Measurements from ENCODE around the gene C4BPA.

Gene C4BPA

GRCh38 chr1:207103892-207104373 is at the start of gene C4BPA:
TSS of gene C4BPA (plus strand) at chr1:207104233. CDS start at chr1:207113026, 8,793 bp downstream.
- DNase-seq (ENCODE audit: extremely low read depth in 1 of 2, low read depth in 1 of 2), result no peak

GRCh38 chr1:207054491-207054890 is 49.5 kb upstream of the C4BPA start:
- no peak for DNase-seq (ENCODE audit: extremely low read depth in 1 of 2, low read depth in 1 of 2)

- DNase-seq (ENCODE audit: extremely low read depth in 1 of 2, low read depth in 1 of 2), result no peak
Observed at GRCh38 chr1:207055386-207056001, 48.5 kb upstream of the C4BPA start.

DNA sequence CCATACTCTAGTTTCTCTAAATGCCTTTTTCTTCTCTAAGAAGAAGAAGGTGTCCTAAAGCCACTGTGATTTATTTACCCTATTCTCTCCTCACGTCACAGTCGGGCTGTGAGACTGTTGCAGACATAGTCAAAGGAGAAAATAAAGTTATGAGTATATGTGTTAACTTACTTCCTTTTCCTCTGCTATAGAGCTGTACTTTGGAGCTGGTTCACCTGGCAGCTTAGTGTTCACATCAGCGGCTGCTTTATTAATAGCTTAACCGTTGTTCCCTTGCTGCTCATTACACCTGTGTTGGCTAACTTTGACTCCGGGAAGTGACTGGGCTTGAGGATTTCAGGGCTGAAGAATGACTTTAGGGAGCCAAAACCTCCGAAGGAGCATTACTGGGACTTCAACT is 47.4 kb upstream of the C4BPA start:
- no peak for DNase-seq (ENCODE audit: extremely low read depth in 1 of 2, low read depth in 1 of 2)

DNA sequence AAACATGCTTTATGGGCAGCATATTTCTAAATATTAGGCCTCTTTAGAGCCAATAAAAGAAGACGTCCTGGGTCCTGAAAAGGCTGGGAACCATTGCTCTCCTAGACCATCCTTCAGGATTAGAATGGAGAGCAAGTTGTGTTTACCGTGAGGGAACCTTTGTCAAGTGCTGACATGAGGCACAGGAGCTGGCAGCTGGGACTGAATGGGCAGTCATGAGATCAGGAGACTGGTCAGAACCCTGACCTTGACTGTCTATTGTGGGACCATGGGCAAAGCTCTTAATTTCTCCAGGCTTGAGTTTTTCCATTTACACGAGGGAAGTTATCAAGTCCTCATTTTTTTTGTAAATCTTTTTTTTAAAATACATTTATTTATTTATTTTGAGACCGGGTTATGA is 45.8 kb upstream of the C4BPA start:
- no peak for DNase-seq (ENCODE audit: extremely low read depth in 1 of 2, low read depth in 1 of 2)

DNA sequence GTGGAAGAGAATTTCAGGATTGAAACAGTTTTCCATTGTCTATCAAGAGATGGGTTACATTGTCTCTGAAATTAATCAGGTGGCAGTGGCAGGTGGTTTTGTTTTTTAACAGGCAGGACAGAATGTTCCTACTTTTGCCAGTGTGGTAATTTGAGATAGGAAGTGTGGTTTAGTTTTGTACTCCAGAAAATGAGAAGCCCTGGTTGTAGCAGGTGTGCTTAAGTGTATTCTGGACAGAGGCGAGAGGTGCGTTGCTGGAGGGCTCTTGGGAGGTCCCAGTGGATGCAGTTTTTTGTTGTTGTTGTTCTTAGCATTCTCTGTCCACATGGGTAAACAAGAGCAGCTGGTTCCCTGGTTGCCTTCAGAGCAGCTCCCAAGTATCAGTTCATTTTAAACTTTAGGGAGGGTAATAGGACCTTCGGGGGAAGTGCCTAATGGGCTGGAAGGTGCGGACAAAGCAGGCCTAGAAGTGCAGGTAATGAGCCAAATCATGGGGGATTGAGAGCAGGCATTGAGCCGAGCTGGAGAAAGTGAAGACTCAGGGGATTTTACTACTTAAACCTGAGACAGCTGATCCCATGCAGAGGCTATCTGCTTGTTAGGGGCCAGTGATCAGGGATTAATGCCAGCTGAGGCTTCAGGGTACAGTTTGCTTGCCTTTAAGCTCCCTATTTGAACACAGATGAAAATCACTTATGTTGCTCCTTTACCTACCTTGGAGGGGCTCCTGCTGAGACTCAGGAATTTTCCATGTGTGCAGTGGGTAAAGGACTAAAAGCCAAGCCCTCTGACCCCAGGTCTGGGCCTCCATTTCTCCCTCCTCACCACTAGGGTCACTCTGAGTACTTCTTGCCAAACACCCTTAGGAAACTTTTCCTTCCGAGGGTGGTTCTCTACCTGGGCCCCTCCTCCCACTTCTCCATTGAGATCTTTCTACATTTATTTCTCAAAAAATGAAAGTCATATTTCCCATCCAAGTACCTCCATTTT is 44.9 kb upstream of the C4BPA start:
- no peak for DNase-seq (ENCODE audit: extremely low read depth in 1 of 2, low read depth in 1 of 2)

- DNase-seq (ENCODE audit: extremely low read depth in 1 of 2, low read depth in 1 of 2), result no peak
Observed at GRCh38 chr1:207059881-207060280, 44.2 kb upstream of the C4BPA start.

- no peak for DNase-seq (ENCODE audit: extremely low read depth in 1 of 2, low read depth in 1 of 2)
Observed at GRCh38 chr1:207060596-207060995, 43.4 kb upstream of the C4BPA start.

DNA sequence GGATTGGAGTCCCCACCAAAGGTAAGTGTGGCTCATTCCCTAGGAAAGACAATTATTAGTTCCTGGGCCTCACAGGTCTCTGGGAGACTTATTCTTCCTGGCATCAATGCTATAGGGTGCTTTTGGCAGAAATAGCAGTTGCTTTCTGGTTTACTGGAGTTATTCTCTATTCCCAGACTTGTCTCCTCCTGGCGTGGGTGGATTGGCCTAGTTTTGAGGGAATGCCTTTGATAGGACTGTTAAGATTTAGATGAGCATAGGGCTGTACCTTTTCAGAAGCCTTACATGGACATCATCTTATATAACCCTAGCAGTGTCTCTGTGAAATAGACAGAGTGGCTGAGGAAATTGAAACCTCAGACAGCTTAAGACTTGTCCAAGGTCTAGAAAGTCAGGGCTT is 42.0 kb upstream of the C4BPA start:
- DNase-seq (ENCODE audit: extremely low read depth in 1 of 2, low read depth in 1 of 2), result no peak

DNA sequence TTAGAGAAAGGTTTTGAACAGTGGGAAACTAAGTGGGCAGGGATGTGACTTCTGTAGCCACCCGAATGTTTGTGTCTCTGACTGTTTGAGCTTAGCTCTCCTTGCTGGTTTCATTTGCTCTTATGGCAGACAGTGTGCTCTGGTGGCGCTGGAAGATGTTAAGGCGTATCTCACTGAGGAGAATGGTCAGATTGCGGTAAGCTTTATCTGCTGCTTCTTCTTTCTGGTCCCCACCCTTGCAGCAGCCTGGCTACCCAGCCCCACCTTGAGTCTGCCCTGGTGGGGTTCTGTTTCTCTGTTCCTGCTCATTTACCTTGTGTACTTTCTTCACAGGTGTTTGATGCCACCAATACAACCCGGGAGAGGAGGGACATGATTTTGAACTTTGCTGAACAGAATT is 41.0 kb upstream of the C4BPA start:
- no peak for DNase-seq (ENCODE audit: extremely low read depth in 1 of 2, low read depth in 1 of 2)

GRCh38 chr1:207064561-207064960 is 39.5 kb upstream of the C4BPA start:
- DNase-seq (ENCODE audit: extremely low read depth in 1 of 2, low read depth in 1 of 2), result no peak

DNA sequence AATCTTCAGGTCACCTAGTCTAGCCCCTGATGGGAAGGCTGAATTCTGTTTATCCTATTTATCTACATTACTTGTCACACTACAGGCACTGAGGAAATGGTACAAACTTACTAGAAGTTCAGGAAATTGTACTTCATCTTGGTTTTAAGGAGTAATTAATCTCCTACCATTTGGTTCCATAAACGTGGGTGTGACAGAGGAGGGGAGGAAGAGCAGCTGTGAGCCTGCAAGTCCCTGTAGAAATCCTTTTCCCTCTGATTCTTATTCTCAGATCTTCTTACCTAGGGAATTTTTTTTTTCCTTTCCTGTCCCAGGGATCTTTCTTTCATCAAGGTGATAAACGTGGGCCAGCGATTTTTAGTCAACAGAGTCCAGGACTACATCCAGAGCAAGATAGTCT is 36.8 kb upstream of the C4BPA start:
- DNase-seq (ENCODE audit: extremely low read depth in 1 of 2, low read depth in 1 of 2), result no peak

DNA sequence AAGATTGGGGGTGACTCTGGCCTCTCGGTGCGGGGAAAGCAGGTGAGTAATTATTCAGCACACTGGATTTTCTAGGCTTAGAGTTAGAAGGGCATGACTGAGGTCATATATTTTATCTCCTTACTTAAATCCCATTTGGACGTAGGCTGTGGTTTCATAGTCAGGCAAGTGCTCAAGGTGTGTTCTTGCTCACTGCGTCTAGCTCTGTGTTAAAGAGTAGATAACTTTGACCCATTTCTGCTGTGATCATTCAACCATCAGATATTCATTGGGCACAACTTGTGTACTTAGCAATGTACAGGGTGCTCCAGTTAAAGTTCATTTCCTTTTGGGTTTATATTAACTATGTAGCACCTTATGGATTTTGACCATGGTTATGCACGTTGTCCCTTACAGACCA is 36.4 kb upstream of the C4BPA start:
- DNase-seq (ENCODE audit: extremely low read depth in 1 of 2, low read depth in 1 of 2), result no peak

- no peak for DNase-seq (ENCODE audit: extremely low read depth in 1 of 2, low read depth in 1 of 2)
Observed at GRCh38 chr1:207069061-207069460, 35.0 kb upstream of the C4BPA start.

GRCh38 chr1:207069858-207070506 is 34.1 kb upstream of the C4BPA start:
- no peak for DNase-seq (ENCODE audit: extremely low read depth in 1 of 2, low read depth in 1 of 2)

DNA sequence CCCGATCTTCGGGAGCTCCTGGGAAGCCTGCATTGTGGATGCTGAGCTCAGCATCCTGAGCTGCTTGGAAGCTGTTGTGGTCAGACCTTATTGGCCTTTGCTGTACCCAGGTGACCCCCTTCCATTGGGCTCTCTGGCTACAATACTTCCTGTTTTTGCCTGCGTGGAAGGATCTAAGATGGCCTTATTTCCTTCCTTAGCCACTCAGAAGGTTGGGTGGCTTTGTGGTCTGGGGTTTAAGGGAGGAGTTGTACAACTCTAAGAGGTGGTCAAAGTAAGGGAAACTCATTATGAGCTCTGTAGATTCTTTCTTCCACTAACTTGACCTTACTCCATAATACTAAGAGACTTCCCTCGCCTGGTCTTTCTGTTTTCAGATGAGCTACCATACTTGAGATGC is 33.2 kb upstream of the C4BPA start:
- DNase-seq (ENCODE audit: extremely low read depth in 1 of 2, low read depth in 1 of 2), result no peak

DNA sequence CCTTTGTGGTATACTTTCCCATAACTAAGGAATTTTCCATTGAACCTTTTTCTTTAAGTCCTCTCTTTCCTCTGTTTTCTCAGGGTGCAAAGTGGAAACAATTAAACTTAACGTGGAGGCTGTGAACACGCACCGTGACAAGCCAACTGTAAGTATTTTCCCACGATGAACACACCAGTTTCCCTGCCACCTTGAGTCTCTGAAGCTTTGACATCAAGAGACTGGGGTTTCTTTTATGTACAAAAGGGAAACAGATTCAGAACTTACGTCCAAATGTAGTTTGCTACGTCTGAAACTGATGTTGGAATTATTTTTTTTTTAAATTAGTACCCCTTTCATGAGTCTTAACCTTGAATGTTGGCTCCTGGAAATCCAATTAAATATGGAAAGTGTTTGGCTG is 32.6 kb upstream of the C4BPA start:
- no peak for DNase-seq (ENCODE audit: extremely low read depth in 1 of 2, low read depth in 1 of 2)

- DNase-seq (ENCODE audit: extremely low read depth in 1 of 2, low read depth in 1 of 2), result no peak
Observed at GRCh38 chr1:207072233-207072632, 31.8 kb upstream of the C4BPA start.

DNA sequence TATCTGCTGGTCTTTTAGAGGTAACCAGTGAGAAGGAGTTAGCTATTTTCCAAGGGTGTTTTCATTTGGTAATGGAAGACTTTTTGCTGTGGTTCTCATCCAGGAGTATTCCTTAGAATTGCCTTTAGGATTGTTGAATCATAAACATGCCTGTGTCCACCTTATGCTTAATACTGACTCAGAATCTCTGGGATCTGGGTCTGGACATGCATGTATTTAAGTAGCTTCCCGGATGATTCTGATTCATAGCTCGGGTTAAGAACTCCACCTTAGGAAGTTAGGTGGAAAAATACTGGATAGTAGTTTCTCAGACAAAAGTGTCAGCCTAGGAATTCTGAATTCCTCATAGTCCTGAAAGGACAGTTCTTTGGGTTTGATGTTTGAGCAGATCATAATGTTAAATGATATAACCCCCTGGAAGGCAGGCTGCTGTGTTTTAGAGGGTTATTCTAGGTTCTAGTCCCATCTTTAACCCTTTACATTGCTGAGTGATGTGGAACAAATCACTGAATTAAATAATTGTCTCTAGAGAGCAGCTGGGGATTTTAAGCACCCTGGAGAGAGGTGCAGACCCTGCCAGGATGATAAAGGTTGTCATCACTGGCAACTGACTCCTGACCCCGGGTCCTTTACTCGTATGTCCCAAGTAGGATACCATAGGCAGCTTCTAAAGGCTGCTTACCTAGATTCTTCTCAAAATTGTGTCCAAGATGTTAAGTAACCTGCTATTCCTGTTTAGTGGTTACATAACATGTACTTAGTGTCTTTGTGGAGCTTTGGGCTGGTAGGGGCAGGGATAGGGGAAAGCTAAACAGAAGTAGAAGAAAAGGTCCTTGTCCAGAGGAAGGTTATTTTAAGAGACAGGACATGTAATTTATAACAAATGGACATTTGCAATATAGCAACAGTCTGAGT is 29.9 kb upstream of the C4BPA start:
- no peak for DNase-seq (ENCODE audit: extremely low read depth in 1 of 2, low read depth in 1 of 2)

DNA sequence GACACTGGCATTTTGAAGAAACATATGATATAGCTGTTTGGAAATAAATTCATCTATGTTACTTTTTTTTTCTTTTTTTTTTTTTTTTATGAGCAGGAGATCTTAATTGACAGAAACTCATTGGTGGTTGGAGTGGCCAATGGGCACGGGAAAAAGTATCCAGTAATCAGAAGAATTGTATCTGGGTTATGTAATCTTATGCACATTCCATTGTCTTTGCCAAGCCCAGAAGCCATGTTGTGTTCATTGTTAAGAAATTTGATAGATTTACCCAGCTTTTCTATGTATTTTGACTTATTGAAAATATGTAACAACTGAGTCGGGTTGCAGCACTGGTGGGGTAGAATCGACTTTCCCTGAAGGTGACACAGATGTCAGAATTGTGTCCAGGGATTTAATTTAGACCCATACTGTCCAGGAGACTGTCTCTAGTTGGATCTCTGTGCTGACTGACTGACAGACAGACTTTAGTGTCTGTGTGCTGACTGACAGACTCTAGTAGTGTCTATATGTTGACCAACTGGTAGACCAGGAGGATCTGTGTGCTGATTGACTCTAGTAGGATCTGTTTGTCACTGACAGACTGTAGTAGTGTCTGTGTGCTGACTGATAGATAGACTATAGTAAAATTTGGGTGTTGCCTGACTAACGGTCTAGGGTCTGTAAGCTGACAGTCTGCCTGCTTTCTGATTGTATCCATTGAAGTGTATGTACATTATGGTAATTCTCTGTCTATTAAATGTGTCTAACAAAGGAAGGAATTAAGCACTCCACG is 27.7 kb upstream of the C4BPA start:
- no peak for DNase-seq (ENCODE audit: extremely low read depth in 1 of 2, low read depth in 1 of 2)
